ENCODE results near the gene CPB1.

DNA sequence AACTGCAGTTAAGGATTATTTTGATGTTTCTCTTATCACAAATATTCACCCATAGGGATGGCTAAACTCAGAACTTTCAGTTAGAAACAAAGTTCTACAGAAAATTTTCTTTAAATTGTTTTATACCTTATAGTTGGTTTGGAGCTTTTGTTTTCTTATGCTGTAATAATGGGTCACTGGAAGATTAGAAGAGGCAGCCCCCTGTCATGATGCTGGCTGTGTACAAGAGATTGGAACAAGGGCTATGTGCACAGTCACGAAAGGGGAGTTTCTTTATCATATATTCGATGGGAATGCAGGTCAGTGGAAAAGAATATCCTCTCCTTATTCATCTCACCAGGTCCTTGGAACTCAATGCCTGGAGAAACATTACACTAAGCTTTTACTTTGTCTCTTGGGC, 25.5 kb downstream of the CPB1 start:
- no peak for TF ChIP-seq POLR2A (IDR thresholded peaks at IDR 0.05)
- TF ChIP-seq, protein P1, sequence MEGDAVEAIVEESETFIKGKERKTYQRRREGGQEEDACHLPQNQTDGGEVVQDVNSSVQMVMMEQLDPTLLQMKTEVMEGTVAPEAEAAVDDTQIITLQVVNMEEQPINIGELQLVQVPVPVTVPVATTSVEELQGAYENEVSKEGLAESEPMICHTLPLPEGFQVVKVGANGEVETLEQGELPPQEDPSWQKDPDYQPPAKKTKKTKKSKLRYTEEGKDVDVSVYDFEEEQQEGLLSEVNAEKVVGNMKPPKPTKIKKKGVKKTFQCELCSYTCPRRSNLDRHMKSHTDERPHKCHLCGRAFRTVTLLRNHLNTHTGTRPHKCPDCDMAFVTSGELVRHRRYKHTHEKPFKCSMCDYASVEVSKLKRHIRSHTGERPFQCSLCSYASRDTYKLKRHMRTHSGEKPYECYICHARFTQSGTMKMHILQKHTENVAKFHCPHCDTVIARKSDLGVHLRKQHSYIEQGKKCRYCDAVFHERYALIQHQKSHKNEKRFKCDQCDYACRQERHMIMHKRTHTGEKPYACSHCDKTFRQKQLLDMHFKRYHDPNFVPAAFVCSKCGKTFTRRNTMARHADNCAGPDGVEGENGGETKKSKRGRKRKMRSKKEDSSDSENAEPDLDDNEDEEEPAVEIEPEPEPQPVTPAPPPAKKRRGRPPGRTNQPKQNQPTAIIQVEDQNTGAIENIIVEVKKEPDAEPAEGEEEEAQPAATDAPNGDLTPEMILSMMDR (IDR thresholded peaks at IDR 0.05), result no peak
- no peak for TF ChIP-seq POLR2AphosphoS5 (IDR thresholded peaks at IDR 0.05)
- no peak for TF ChIP-seq EP300 (IDR thresholded peaks at IDR 0.05; ENCODE audit: low read depth)
